GM21360 (cell line): ENCODE measurements around the gene PDE1A.
A peak's percentile ranks its signal among the peaks of the same experiment; 100 is the strongest.

Source experiments
- ATAC-seq: cut with Tn5 transposase; IDR thresholded peaks from one replicate; pipeline ENCODE4 v1.9.1; 2021; ENCODE audit warnings: mild to moderate bottlenecking, moderate library complexity; ENCODE audit not compliant: unreplicated experiment

Gene PDE1A

DNA sequence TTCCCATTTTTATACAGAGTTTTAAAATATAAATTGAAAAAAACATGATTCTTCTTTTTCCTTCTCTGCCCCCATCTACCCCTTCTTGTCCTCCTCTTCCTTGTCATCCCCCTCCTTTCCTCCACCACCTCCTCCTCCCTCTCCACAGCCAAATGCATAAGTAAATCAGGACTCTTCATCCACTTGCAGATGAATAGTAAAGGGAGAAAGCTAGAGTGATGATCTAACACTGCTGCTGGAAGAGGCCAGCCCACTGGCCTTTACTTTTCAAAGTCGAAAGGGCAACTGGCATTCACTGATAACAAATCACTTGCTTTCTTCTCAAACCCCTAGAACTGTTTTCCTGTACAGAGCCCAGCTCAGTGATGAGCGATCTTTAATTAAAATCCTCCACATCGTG is 205.8 kb downstream of the PDE1A start:
- no peak for ATAC-seq

DNA sequence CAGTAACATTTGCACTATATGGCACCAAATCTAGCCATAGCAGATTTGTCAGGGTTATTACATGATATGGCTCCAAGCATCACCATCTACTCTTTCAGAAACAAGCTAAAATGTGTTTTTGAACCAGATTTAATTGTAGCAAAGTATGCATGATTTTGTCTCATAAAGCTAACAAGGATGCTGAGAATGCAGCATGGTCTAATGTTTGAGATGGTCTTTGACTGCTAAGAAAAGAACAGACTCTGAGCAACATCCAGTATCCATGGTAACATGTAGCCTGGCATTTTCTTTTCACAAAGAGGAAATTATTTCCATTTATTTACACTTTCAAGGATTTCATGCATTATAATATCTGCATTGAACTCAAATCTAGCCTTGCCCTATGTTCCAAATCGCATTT is 206.5 kb downstream of the PDE1A start:
- ATAC-seq = no peak

DNA sequence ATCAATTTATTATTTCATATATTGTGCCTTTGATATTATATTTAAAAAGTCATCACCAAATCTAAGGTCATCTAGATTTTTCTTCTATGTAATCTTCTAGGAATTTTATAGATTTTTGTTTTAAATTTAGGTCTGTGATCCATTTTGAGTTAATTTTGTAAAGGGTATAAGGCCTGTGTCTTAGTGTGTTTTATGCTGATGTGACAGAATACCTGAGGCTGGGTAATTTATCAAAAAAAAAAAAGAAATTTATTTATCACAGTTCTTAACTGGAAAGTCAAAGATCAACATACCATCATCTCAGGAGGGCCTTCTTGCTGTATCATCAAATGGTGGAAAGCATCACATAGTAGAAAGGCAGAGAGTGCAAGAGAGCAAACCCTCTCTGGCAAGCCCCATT is 216.2 kb downstream of the PDE1A start:
- no peak for ATAC-seq

DNA sequence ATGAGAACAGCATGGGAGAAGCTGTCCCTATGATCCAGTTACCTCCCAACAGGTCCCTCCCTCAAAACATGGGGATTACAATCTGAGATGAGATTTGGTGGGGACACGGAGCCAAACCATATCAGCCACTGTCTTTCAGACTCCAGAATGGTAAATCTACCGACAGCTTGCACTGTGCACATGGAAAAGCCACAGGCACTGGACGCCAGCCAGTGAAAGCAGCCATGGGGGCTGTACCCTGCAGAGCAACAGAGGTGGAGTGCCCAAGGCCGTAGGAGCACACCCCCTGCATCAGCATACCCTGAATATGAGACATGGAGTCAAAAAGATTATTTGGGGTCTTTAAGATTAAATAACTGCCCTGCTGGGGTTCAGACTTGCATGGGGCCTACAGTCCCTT is 218.4 kb downstream of the PDE1A start:
- no peak for ATAC-seq

DNA sequence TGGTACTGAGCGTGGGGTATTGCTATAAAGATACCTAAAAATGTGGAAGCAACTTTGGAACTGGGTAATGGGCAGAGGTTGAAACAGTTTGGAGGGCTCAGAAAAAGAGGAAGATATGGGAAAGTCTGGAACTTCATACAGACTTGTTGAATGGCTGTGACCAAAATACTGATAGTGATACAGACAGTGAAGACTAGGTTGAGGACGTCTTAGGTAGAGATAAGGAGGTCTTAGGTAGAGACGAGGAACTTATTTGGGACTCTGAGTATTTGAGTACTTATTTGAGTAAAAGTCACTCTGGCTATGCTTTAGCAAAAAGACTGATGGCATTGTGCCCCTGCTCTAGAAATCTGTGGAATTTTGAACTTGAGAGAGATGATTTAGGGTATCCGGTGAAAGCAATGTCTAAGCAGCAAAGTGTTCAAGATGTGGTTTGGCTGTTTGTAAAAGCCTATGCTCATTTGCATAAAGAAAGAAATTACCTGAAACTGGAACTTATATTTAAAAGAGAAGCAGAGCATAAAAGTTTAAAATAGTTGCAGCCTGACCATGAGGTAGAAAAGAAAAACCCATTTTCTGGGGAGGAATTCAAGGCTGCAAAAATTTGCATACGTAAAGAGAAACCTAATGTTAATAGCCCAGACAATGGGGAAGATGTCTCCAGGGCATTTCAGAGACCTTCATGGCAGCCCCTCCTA is 219.6 kb downstream of the PDE1A start:
- peak; percentile 77 for ATAC-seq

DNA sequence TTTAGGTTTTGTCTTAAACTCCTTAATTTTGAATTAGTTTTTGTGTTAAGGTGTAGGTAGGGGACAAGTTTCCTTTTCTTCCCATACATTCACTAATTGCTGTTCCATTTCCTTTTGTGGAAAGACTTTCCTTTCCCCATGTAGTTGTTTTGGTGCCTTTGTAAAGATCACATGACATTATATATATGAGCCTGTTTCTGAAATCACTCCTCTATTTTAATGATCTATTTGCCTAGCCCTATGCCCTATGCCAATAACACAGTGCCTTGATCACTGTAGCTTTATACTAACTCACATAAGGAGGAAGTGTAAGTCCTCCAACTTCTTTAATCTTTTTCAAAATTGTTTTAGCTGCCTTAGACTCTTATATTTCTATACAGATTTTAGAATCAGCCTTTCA is 229.3 kb downstream of the PDE1A start:
- ATAC-seq = no peak

DNA sequence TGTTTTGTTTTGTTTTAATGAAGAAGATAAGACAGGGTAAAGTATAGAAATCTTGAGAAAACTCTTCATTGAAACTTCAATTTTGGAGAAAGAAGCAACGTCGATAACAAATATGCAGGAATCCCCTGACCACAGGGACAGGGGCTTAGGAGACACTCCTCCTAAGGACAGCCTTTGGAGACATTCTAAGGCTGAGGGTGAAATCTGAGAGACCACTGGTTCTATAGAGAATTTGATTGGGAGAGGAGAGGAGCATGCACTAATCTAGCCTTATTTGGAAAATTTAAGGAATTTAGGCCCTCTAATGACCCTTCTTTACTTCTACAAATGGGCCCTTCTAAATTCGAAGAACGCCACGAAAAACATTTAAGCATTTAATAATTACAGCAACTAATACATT is 233.5 kb downstream of the PDE1A start:
- no peak for ATAC-seq

DNA sequence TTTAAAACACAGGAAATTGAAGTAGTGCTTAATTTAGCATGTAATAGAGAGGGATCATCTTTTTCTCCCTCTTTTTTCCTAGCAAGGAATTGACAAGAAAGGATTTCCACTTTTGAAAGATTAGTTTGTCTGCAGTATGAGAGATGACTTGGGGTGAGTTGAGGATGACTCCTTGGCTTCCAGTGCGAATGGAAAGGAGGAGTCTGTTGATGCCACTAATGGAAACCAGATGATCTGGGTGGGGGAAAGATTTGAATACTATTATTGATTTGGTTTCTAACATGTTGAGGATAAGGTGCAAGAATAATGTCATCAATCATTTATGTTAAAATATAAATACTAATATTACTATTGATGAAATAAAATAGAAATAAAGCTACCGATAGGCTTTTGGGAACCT is 235.8 kb downstream of the PDE1A start:
- no peak for ATAC-seq

DNA sequence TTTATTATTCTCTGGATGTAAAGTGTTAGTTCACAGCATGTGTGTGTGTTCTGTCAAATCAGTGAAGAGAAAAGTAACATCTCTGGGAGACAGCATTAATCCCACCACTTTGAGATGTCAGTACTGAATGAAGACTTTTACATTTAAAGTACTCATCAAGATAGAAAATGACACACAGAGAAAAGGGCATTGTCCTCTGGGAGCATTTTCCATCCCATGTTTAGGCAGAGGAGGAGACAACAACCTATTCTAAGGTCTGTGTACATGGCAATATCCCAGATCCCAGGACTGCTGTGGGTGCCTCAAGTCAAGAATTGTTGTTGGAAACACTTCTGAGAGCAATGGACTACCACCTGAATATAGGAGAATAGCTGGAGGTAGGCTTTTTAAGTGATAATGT is 239.7 kb downstream of the PDE1A start:
- ATAC-seq = no peak

DNA sequence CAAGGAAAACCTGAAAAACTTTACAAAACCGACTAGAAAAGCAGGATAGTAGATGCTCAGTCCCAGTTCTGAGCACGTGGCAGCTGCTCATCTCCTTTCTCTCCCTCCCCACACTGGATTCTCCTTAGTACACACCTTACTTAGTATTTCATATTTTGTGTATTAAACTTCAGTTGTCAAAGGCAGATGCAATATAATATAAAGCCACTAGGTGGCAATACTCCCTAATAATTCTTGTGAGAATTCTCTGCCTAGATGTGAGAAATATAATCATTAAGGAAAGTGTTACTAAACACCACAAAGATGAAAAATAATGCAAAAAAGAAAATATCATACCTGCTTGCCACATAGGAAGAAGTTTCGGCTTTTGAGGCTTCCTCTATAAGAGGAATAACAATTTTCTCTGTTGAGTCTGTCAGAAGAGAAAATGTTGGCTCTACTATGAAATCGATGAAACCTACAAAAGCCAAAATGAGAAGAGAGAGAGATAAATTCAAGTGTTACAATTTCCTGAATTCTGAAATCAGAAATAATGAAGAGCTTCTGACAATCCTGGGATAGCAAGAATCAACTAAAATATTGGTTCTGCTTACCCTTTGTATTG is 240.6 kb downstream of the PDE1A start:
- ATAC-seq = peak; percentile 79

DNA sequence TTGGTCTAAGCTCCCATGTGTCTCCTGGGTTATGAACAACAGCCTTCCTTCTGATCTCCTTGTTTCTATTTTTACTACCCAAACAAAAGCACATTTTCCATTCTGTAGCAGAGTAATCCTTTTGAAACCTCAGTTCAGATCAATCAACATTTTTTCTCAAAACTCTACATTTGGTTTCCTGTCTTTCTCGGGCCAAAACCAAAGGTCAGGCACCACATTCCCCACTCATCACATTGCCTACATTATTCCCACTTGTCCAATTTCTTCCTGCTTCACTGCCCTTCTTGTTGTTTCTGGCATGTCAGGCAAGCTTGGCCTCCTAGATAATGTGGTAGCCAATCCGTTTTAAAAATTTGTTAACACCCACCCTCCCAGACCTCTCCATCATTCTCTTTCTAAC is 244.4 kb downstream of the PDE1A start:
- ATAC-seq = no peak

DNA sequence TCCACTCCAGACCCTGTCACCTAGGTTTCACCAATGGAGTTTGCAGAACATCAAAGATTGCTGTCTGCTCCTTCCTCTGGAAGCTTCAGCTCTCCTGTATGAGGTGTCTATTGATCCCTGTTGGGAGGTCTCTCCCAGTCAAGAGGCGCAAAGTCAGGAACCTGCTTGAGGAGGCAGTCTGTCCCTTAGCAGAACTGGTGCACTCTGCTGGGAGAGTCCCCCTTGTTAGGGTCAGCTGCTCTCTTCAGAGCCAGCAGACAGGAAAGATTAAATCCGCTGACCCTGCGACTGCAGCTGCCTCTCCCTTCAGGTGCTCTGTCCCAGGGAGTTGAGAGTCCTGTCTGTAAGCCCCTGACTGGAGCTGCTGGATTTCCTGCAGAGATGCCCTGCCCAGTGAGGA is 245.5 kb downstream of the PDE1A start:
- no peak for ATAC-seq

DNA sequence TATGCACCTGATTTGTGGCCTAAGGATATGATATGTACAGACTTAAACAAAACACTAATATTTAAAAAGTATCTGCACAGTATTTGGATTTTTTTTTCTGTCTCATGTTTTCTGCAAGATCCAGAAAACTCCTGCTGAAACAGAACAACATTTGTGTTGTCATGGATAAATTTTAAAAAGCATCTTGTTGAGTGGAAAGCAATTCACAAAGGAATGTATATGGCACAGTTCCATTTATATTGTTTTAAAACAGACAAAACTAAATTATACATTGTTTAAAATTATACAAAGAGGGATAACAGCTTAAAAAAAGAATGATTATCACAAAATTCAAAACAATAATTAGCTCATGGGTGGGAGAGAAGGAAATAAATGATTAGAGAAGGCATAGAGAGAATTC is 247.7 kb downstream of the PDE1A start:
- ATAC-seq = no peak

DNA sequence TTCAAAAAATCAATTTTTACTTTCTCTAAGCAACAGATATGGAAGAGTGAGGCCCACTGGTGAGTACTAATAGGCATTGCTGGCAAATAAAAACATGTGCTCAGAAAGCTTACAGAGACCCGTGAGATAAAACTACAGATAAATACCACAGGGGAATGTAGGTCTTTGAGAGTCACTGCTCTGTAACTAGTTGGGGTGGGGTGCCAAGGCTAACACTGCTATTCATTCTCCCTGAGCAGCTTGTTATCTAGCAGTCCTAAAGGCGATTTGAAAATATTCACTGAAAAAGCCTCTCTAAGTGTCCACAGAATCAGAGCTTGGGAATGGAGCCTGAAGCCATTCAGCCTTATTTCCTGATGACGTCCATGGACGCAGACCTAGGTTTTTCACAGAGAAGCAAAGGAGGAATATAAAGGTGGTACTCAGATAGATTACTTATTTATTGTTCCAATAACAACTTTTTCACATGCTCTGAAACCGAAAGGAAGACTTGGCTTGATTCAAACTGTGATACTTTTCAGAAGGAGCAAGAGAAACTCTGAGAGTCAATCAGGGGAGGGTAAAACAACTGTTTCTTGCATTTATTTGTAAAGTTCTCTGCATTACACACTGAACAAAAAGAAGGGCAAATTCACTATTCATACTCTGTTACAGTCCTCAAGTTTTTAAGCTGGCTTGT is 252.8 kb downstream of the PDE1A start:
- no peak for ATAC-seq

DNA sequence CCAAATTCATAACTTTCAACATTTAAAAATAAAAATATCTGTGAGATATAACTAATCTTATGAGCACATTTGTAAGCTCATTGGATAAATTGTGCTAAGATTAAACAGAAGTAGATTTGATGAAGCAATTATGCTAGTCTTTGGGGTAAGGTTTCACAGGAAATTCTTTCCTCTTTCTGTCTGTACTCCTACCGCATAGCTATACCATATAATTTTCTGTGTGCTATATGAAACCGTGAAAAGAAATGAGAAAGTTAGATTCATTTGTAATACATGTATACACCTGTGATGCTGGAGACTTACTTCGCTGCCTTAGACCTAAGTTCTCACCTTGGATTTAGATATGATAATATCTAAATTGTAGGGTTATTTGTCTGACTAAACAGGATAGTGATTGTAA is 256.5 kb downstream of the PDE1A start:
- no peak for ATAC-seq

DNA sequence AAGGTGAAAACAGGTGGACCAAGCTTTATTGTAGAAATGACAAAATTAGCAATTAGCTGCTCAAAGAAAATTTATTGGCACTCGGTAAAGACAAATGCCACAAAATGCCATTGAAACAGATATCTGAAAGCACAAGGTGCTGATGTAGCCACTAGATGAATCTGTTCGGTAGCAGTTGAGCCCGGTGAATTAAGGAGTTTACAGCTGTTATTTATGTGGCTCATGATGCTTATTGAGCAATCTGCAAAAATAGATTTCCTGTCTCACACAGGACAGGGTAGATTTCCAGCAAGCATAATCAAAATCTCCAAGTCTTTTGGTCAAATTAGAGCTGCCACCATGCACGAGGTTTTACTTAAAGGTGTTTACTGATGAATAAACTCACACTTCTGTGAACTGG is 259.0 kb downstream of the PDE1A start:
- no peak for ATAC-seq

DNA sequence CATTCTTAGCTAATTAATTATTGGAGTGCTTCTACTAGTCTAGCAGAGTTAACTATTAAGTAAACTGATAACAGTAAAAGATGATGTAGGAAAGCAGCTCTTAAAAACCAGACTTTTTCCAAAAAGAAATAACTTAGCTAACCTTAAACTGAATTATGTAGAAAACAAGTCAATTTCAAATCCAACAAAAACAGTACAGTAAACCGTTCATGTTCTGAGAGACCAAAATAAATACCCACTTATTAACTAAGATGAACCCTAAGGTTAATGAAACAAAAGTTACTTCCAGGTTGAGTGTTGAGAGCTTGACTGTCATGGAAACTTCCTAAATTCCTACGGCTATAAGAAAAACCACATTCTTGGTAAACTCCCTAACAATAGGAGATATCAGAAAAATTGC is 260.0 kb downstream of the PDE1A start:
- ATAC-seq = no peak

DNA sequence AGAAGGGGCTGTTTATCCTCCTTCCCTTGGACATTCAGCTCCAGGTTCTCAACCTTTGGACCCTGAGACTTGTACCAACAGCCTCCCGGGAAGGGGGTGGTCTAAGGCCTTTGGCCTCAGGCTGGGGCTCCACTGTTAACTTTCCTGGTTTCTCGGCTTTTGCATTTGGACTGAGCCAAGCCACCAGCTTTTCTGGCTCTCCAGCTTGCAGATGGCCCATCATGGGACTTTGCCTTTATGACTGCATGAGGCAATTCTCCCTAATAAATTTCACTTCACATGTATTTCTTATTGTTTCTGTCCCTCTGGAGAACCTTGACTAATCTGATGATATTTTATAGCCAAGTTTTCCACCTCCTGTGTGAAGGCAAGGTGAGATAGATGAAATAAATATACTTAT is 260.4 kb downstream of the PDE1A start:
- ATAC-seq = no peak

DNA sequence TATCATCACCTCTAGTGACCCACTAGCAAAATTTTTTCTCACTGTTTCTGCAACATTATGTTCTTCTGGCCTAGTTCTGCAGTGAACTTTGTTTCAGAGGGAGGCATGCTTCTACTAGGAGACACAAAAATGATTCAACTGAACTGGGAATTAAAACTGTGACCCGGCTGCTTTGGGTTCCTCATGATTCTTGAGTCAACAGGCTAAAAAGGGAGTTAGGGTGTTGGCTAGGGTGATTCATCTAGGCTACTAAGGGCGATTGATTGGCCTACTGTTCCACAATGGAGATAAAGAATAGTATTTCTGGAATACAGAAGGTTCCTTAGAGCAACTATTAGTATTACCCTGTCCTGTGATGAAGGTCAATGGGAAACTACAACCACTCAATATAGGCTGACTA is 261.6 kb downstream of the PDE1A start:
- ATAC-seq = no peak

DNA sequence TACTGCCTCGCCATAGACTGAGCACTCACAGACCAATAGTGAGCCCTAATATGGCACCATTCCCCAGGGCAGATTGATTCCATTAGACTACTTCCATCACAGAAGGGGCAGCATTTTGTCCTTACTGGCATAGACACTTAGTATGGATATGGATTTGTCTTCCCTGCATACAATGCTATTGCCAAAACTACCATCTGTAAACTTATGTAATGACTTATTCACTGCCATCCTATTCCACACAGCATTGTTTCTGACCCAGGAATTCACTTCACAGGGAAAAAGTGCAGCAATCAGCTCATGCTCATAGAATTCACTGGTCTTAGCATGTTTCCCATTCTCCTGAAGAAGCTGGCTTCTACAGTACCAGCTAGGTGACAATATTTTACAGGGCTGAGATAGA is 262.1 kb downstream of the PDE1A start:
- ATAC-seq = no peak

DNA sequence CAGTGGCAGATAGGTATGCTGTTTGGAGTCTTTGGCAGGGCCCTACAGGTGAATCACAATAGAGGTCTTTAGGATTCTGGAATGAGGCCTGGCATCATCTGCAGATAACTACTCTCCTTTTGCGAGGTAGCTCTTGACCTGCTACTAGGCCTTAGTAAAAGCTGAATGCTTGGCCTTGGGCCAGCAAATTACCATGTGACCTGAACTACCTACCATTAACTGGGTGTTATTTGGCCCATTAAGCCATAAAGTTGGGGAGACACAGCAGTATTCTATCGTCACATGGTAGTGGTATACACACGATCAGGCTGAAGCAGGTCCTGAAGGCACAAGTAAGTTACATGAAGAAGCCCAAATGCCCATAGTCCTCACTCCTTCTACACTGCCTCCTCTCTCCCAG is 263.0 kb downstream of the PDE1A start:
- no peak for ATAC-seq

DNA sequence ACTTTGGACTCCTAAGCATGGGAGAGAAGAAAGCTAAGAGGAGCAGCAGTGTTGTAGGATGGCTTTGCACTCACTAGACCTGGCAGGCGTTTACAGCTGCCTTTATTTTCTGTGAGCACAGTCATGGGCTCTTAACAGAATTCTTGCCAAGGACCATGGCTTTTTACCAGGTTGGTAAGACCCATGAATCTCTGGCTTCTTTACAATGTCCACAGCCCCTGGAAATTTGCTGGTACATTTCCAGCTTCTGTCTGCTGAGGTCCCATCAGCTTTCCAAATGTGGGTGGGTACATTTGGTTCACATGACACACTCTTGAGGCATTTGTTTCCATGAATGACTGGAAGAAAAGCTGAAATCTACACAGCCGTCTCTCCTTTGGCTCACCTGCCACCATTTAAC is 278.5 kb downstream of the PDE1A start:
- no peak for ATAC-seq

DNA sequence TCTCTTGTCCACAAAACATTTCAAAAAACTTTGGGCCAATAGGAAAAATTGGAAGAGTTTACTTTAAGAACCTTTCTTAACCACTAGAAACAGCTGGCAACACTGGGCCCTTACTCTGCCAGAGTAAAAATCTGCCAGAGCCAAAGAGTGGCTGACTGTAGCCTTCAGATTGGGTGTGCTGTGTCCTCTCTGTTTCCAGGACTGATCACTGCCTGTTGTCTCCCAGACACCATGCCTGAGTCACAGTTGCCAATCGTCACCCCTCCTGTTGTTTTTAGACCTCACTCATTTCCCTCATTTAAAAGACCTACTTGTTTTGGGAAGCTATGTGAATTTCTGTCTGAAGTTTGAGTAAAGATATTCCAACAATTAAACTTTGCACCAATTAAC is 282.1 kb downstream of the PDE1A start:
- no peak for ATAC-seq
